NCI-H460 (cell line): ENCODE measurements around the gene DICER1. TPM values are rescaled to one million over a fixed set of nuclear protein-coding genes. Genes with fewer than 3 reads are reported as not detected.
A peak's percentile ranks its signal among the peaks of the same experiment; 100 is the strongest.
"Not testable (repeated sequence)": the region's sequence is repeated elsewhere in the genome, so short reads cannot be mapped to it uniquely, and the experiment has no call there.

ENCODE experiments used
- DNase-seq: peaks from one replicate; pipeline ENCODE4 v3.0.0-alpha.2; 2016; ENCODE audit warnings: low read depth; ENCODE audit errors: extremely low read depth
- polyA plus RNA-seq: library from polyadenylated mRNA; depleted of rRNA; stranded (reverse); fragments of >200 nt; gene quantifications from 2 replicates; pipeline ENCODE4 v1.2.3, GENCODE V29; 2014; cell fraction: nucleus; rRNA removed
- total RNA-seq: library from RNA; depleted of rRNA; stranded (reverse); fragments of >200 nt; shearing (Covaris generic); gene quantifications from 2 replicates; pipeline ENCODE4 v1.2.3, GENCODE V29; 2014; rRNA removed

Gene DICER1
- 32.8 and 43.7 TPM in 2 replicates for total RNA-seq
- 23.7 and 38.6 TPM in 2 replicates for polyA plus RNA-seq

GRCh38 chr14:95157327-95158189, at the start of gene DICER1:
Gene DICER1 (minus strand): TSS chr14:95157529. CDS start chr14:95133458, 24,071 bp downstream.
- DNase-seq = peak; percentile 93

DNA sequence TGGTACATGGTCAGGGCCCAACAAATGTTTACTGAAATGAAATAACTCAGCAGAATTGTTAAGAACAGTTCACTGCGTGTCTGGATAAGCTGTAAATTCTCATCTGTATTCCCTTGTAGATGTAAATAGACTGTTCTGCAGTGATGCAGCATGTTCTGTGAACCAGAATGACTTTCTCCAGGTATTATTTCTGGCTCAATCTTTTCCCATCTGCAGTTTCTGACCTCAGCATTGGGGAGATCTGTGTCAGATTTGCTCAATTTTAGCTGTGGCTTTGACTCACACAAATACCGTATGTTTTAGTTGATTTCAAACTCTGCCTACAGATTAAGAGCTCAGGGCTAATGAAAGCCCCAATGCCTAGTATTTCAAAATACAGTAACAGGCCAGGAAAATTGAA, 49.2 kb upstream of the DICER1 start:
- no peak for DNase-seq

- no peak for DNase-seq
These were observed 47.4 kb upstream of the DICER1 start for GRCh38 chr14:95204705-95205104.

- DNase-seq = not testable (repeated sequence)
These were observed 44.4 kb upstream of the DICER1 start for GRCh38 chr14:95201745-95202144.

DNA sequence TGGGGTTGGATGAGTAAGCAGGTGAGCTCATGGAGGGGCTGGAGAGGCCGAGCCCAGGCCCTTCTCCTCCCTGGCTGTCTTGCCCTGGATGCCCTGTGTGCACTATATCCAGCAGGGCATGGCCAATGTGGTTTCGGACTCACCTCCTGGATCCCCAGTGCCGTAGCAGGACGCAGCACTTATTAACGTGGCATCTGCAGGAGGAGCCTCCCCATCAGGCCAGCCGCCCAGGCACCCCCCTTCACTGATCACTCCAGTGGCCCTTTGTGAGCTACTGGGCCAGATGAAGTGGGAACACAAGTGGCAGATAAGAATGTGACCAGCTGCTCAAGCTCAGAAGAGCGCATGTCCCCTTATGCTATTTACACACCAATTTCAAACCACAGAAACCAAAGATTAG, 43.1 kb upstream of the DICER1 start:
- DNase-seq = no peak

DNA sequence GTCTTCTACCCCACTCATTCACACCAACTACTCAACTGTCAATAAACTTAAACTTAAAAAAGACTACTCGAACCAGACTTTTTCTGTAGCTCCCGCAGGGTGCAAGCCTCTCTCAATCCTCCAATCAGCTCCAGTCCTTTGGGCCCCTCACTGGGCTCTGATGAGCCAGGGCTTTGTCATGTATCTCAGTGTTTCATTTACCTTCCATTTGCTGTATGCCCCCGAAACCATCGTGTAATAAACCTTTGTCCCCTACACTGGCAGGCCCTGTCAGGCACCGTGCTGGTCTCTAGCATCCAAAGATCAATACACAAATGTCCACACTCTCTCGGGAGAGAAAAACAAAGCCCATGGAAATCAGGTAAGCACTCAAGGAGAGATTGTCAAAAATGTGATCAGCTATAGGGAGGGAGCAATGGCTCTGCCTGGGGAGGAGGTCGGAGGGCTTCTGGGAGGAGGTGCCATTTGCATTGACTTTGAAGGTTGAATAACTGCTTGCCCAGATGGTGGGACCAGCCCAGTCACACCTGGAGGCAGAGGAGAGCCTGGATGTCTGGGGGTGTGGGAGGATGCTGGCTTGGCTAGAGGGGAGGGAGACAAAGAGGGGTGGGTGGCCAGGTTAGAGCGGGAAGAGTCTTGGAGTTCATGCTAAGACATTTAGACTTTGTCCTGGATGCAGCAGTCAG, 42.1 kb upstream of the DICER1 start:
- DNase-seq = no peak

- no peak for DNase-seq
These were observed 41.0 kb upstream of the DICER1 start for GRCh38 chr14:95198320-95198719.

DNA sequence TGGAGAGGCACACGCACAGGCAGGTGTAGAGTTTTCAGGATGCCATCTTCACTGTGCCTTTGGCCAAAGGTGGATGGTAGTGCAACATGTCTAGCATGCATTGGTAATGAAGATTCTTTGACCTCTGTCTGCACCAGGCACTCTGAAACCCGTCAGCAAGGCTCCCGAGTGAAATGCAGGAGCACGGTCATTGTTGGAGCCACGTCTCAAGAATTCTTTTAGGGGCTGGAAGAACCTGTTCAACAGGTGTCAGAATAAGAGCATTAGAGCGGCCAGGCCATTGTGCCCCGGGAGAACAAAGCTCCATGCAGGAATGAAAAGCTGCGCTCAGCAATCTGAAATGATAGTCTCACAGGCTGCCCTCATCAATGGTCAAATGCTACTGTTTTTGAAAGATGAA, 40.2 kb upstream of the DICER1 start:
- no peak for DNase-seq

- no peak for DNase-seq
These were observed 39.7 kb upstream of the DICER1 start for GRCh38 chr14:95196826-95197545.

GRCh38 chr14:95196268-95196667, 38.9 kb upstream of the DICER1 start:
- DNase-seq = peak; percentile 28

GRCh38 chr14:95195031-95195430, 37.7 kb upstream of the DICER1 start:
- no peak for DNase-seq

DNA sequence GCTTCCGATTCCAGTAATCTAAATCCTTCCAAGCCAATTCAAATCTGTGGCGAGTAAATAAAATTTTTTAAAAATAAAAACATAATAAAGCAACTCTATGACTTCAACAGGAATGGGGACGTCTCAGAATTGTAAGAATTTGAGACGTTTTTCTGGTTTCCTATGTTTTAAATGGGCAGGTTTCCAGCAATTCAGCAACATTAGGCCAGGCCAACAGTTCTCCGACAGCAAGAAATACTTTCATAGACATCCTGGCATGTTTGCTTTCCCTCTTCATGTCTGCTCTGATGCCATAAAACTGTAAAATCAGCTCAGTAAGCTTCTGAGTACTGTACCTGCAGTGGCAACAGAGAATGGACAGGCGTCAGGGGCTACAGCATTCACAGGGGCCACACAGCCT, 35.8 kb upstream of the DICER1 start:
- DNase-seq = no peak

- no peak for DNase-seq
These were observed 35.0 kb upstream of the DICER1 start for GRCh38 chr14:95192311-95192710.

GRCh38 chr14:95191445-95192199, 34.3 kb upstream of the DICER1 start:
- DNase-seq = no peak

GRCh38 chr14:95190857-95191256, 33.5 kb upstream of the DICER1 start:
- no peak for DNase-seq

DNA sequence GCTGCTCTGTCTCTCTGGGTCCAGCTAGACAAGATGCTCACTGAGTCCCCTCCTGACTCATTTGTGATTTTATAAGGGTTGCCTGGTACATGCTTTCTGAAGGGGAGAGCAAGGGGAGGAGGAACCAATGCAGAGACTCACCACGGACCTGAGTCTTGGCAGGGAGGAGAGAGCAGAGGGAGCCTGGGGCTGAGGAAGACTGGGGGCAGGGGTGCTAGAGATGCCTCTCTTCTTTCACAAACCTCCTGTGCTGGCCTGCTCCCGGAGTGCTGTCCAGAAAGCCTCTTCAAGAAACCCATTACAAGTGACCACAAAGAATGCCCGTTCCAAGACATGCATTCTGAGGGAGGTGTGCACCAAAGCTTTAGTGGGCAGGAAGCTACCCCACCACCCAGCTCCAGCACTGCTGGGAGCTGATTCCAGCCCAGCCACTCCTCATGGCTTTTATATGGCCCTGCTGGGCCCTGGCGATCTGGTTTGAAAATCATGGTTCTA, 33.1 kb upstream of the DICER1 start:
- no peak for DNase-seq

DNA sequence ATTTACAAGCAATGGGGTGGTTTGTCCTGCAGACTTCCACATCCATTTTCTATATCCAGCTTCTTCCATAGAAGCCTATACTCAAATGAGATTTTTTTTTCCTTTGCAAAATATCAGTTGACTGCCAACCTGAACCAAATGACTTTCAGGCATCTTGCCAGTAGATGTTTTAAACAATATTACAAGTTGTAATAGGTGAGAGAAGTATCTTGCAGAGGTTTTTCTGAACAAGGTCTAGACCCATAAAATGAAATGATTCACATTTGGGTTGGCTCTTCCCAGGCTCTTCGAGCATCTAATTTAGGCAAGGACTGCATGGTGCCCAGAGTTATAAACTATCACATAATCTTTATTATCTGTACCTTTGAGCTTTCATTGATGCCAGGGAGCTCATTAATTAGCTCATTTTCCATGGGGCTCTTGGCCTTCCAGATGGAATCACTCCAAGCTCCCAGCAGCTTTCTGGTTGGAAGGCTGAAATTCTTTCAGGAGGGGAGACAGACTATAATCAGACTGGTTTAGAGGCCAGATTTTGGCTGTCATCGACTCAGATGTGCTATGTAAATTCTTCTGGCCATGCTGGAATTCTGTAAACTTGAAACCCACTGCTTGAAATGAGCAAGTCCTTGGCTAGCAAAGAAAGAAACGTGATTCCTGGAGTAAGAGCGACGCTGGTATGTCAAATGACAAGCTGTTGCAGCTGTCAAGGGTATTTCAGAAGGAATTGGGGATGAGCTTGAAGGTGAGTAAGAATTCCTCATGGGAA, 32.2 kb upstream of the DICER1 start:
- DNase-seq = no peak

- DNase-seq = no peak
These were observed 31.1 kb upstream of the DICER1 start for GRCh38 chr14:95188380-95188779.

- DNase-seq = no peak
These were observed 28.6 kb upstream of the DICER1 start for GRCh38 chr14:95185767-95186392.
